22Rv1 (cell line): ENCODE results near the gene SLC32A1.

Source experiments
- H3K27ac ChIP-seq: fragments of 450-650 bp; 2 replicates; pipeline ENCODE4 v1.5.1; 2017
- CTCF ChIP-seq: fragments of 450-650 bp; IDR thresholded peaks from 2 replicates; pipeline ENCODE4 v1.5.1; 2017; ENCODE audit warnings: mild to moderate bottlenecking
- ZFX ChIP-seq: fragments of 450-650 bp; IDR thresholded peaks from 2 replicates; pipeline ENCODE4 v1.6.1; 2017; ENCODE audit warnings: antibody characterized with exemption, borderline replicate concordance

Gene SLC32A1

DNA sequence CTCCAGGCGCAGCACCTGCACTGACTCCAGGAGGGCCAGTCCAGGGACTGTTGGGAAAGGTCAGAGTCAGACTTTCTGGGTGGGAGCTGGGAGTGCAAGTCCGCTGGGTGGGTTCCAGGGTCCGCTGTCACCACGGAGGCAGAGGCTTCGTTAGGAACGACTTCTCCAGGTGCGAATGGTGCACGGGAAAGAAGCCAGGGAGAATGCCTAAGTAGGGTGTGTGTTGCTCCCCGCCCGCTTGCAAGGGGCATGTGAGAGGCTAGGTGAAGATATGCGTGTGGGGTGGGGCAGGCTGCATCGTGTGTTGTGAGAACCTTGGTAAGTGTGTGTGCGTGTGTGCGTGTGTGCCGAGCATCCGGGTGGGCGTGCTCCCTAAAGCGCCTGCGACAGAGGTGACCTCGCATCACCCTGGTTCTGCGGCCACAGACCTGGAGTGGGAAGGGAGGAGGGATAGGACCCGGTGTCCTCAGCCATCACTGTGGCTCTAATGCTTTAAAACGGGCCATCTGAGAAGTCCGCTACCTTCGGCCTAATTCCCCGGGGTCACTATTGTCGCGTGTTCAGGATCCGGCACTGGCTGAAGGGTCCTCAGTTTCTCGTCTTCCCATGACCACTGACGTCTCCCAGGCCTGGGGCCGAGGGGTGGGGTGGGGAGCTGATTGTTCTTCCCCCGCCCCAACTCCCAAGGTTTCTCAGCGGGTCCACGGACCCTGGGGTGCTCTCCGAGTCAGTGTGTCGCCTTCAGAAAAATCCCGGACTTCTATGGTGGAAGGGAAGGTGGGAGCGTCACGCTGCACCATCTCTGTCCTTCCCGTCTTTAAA, 6.1 kb downstream of the SLC32A1 start:
- TF ChIP-seq ZFX (no peak), CTCF (no peak)
- H3K27ac ChIP-seq, result no peak overlapping the region

DNA sequence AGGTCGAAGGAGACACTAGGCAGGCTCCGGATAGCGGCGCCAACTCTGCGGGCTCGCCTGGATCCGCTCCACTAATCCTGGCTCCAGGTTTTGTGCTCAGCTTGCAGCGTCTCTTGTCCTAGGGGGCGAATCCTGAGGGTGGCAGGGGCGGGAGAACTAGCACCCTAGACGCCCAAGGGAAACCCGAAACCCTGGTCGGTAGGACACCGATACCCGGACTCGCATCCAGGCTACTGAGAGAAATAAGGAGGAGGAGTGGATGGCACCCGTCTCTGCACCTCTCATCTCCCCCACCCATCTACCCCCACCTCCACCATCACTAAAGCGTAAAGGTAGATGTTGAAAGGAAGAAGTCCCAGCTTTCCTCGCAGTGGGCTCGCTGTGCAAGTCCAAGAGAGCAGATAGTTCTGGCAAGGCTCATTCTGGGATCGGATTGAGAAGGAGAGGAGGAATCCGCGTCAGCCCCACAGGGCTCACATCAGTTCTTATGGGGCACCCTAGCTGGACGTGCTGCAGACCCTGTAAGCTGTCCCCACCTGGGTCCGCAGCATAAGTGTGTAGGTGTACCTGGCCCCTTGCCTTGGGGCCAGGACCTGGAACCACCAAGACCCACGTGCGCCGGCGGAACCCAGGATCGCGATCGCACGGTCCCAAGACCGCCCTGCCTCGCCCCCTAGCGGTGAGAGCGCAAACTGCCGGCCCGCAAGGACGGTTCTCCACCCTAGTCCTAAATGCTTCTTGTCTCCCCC, 6.9 kb downstream of the SLC32A1 start:
- TF ChIP-seq ZFX (no peak), CTCF (peak; percentile 98)
- H3K27ac ChIP-seq, result no peak overlapping the region

DNA sequence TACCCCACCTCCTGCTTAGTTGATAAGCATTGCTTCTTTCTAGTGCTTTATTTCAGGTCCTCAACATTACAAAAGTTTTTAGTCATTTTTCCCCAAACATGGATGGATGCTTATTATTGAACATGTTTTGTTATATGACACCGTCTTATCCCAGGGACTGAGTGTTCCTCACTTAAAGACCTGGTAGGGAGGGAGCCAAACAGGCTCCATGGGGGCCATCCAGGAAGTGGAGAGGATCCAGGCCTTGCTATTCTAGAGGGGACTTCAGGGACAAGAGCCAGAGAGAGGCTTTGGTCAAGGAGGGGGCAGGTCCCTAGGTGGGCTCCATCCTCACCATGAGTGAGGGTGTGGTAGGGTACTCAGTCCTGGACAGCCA, 7.4 kb downstream of the SLC32A1 start:
- TF ChIP-seq CTCF (peak; percentile 47), ZFX (no peak)

GRCh38 chr20:38732981-38733380, 8.7 kb downstream of the SLC32A1 start:
- H3K27ac ChIP-seq, result no peak overlapping the region
- TF ChIP-seq ZFX, result no peak
- no peak for TF ChIP-seq CTCF

More for the DNA sequence above, 7.4 kb downstream of the SLC32A1 start:
- H3K27ac ChIP-seq, result no peak overlapping the region

GRCh38 chr20:38735172-38735571, 10.9 kb downstream of the SLC32A1 start:
- no peak for TF ChIP-seq ZFX
- no peak for TF ChIP-seq CTCF

GRCh38 chr20:38737887-38738286, 13.6 kb downstream of the SLC32A1 start:
- H3K27ac ChIP-seq, result no peak overlapping the region
- no peak for TF ChIP-seq CTCF
- no peak for TF ChIP-seq ZFX

More at GRCh38 chr20:38735172-38735571, 10.9 kb downstream of the SLC32A1 start:
- H3K27ac ChIP-seq, result no peak overlapping the region

GRCh38 chr20:38745757-38746156, 21.5 kb downstream of the SLC32A1 start:
- H3K27ac ChIP-seq, result no peak overlapping the region
- TF ChIP-seq ZFX (no peak), CTCF (no peak)
